K562 (cell line): ENCODE data around the gene OAT. TPM values are rescaled to one million over a fixed set of nuclear protein-coding genes. Genes with fewer than 3 reads are reported as not detected.

ENCODE experiments used
- ASH1L ChIP-seq: fragments of 450-650 bp; IDR thresholded peaks from 2 replicates; pipeline ENCODE4 v1.6.1; 2018; ENCODE audit warnings: borderline replicate concordance, mild to moderate bottlenecking, low read depth; ENCODE audit not compliant: partially characterized antibody
- BHLHE40 ChIP-seq: IDR thresholded peaks from 2 replicates; pipeline ENCODE4 v1.6.1; 2011; ENCODE audit warnings: low read length, improper control_type of control experiment
- CTBP1 ChIP-seq: fragments of 450-650 bp; IDR thresholded peaks from 2 replicates; pipeline ENCODE4 v1.6.1; 2016; ENCODE audit warnings: borderline replicate concordance
- EHMT2 ChIP-seq: fragments of 450-650 bp; IDR thresholded peaks from 2 replicates; pipeline ENCODE4 v1.6.1; 2018; ENCODE audit warnings: antibody characterized with exemption
- ETV6 ChIP-seq, 3 experiments: fragments of 150-350 bp in 1 of 3; sonication (generic) in 1 of 3; formaldehyde crosslinking in 1 of 3; IDR thresholded peaks; 2 replicates each; pipeline versions ENCODE4 v1.6.1 to v1.8.0; 2014 to 2022; ENCODE audit warnings: borderline replicate concordance in 2 of 3, low read depth in 2 of 3, antibody characterized with exemption in 1 of 3, low read length in 1 of 3, mild to moderate bottlenecking in 1 of 3, missing genetic modification reagents in 1 of 3
- MTA3 ChIP-seq: fragments of 450-650 bp; formaldehyde crosslinking; IDR thresholded peaks from 2 replicates; pipeline ENCODE4 v1.6.1; 2017; ENCODE audit warnings: mild to moderate bottlenecking, borderline replicate concordance
- POLR2AphosphoS5 ChIP-seq: IDR thresholded peaks from 2 replicates; pipeline ENCODE4 v1.6.1; 2011; ENCODE audit warnings: mild to moderate bottlenecking, low read depth, low read length, moderate library complexity; ENCODE audit not compliant: control insufficient read depth, insufficient read depth
- RBM25 ChIP-seq: fragments of 200-400 bp; formaldehyde crosslinking; IDR thresholded peaks from 2 replicates; pipeline ENCODE4 v1.6.1; 2018; ENCODE audit warnings: low read length, low read depth, moderate library complexity; ENCODE audit not compliant: severe bottlenecking
- SOX6 ChIP-seq: fragments of 450-650 bp; IDR thresholded peaks from 2 replicates; pipeline ENCODE4 v1.6.1; 2014; ENCODE audit warnings: mild to moderate bottlenecking
- TSC22D4 ChIP-seq: fragments of 450-650 bp; IDR thresholded peaks from 2 replicates; pipeline ENCODE4 v1.6.1; 2016; ENCODE audit warnings: missing genetic modification characterization, missing biosample characterization, control low read depth
- ZNF75A ChIP-seq: fragments of 450-650 bp; formaldehyde crosslinking; IDR thresholded peaks from 2 replicates; pipeline ENCODE4 v1.4.0; 2020; ENCODE audit warnings: mild to moderate bottlenecking
- ZNF79 ChIP-seq: fragments of 250-450 bp; sonication (Bioruptor Pico); IDR thresholded peaks from 2 replicates; pipeline ENCODE4 v1.4.0; 2020; ENCODE audit warnings: low read depth, mild to moderate bottlenecking, moderate library complexity
- polyA plus RNA-seq, 8 experiments: library from polyadenylated mRNA; depleted of rRNA in 4 of 8; stranded (reverse) in 5 of 8; unstranded in 3 of 8; fragments of >200 nt; fragmentation: Nextera tagmentation in 2 of 8; fragmentation: Illumina TruSeq in 1 of 8; extraction: Ambion mirVana in 2 of 8; extraction: Trizol in 1 of 8; gene quantifications; 2 replicates each; pipeline versions ENCODE4 v1.2.1 to v1.2.3, GENCODE V29; 2011 to 2014; ENCODE audit warnings: inconsistent platforms in 1 of 8, missing spikeins in 1 of 8
- total RNA-seq, 7 experiments: library from RNA; depleted of rRNA in 6 of 7; stranded (reverse); fragments of >200 nt in 6 of 7; fragmentation: Illumina TruSeq in 2 of 7; extraction: Trizol in 2 of 7; gene quantifications; 2 replicates each; pipeline versions ENCODE4 v1.2.1 to v1.2.3, GENCODE V29; 2011 to 2021; ENCODE audit warnings: low replicate concordance in 1 of 7
- TF ChIP-seq, protein P1 (sequence below), 2 experiments: IDR thresholded peaks; 2 replicates each; pipeline ENCODE4 v1.6.1; 2012; ENCODE audit warnings: improper control_type of control experiment in 2 of 2, low read depth in 2 of 2, low read length in 2 of 2, borderline replicate concordance in 1 of 2
- TF ChIP-seq, protein P2 (sequence below): sonication (generic); formaldehyde crosslinking; IDR thresholded peaks from 2 replicates; pipeline ENCODE4 v1.8.0; 2023; ENCODE audit warnings: missing genetic modification reagents, mild to moderate bottlenecking, borderline replicate concordance
- TF ChIP-seq, protein P3 (sequence below): fragments of 200-800 bp; sonication (Bioruptor generic); IDR thresholded peaks from 2 replicates; pipeline ENCODE4 v1.6.1; 2017; ENCODE audit warnings: missing genetic modification characterization, missing compliant biosample characterization
- TF ChIP-seq, protein P4 (sequence below): fragments of 450-650 bp; formaldehyde crosslinking; IDR thresholded peaks from 2 replicates; pipeline ENCODE4 v1.4.0; 2020; ENCODE audit warnings: mild to moderate bottlenecking, moderate library complexity

The OAT gene
- total and polyA plus RNA-seq, 9 of the 15 experiments (the other 6 are each of a cell fraction or from before 2014, with no cell fraction given) = 100 to 312 (median 163) TPM

DNA sequence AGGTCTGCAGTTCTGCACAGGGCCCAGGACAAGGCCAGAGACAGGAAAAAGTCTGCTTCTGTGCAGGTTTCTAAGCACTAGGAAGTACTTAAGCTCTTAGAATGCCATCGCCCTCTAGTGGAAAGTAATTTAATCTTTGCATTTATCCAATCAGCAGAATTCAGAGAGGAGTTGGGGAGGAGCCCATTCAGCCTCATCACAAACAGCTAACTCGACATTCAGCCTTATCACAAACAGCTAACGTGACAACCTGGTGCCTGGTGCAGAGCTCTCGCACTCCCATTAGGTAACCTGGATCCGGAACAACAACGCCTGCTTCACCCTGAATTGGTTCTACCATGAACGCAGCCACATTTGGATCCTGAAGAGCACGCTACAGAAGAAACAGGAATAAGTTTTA is 15.2 kb downstream of the OAT start (continued):
- TF ChIP-seq POLR2AphosphoS5 (no peak), CTBP1 (peak; percentile 32; the same call in 1 of the 2 replicates), SOX6 (no peak), ZNF75A (CRISPR knock-in tag) (no peak), BHLHE40 (peak; percentile 54), ETV6 (IDR thresholded peaks at IDR 0.05; ENCODE audit: borderline replicate concordance in 1 of 2, low read depth in 2 of 2, low read length in 1 of 2) (no peak), ETV6 (CRISPR knock-in tag; IDR thresholded peaks at IDR 0.05; ENCODE audit: borderline replicate concordance) (no peak), MTA3 (no peak), ASH1L (no peak), RBM25 (no peak), EHMT2 (no peak), ZNF79 (CRISPR knock-in tag) (no peak), TSC22D4 (tag) (no peak)
- TF ChIP-seq, protein P1, sequence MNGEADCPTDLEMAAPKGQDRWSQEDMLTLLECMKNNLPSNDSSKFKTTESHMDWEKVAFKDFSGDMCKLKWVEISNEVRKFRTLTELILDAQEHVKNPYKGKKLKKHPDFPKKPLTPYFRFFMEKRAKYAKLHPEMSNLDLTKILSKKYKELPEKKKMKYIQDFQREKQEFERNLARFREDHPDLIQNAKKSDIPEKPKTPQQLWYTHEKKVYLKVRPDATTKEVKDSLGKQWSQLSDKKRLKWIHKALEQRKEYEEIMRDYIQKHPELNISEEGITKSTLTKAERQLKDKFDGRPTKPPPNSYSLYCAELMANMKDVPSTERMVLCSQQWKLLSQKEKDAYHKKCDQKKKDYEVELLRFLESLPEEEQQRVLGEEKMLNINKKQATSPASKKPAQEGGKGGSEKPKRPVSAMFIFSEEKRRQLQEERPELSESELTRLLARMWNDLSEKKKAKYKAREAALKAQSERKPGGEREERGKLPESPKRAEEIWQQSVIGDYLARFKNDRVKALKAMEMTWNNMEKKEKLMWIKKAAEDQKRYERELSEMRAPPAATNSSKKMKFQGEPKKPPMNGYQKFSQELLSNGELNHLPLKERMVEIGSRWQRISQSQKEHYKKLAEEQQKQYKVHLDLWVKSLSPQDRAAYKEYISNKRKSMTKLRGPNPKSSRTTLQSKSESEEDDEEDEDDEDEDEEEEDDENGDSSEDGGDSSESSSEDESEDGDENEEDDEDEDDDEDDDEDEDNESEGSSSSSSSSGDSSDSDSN (IDR thresholded peaks at IDR 0.05; ENCODE audit: borderline replicate concordance in 1 of 2, low read depth in 2 of 2, low read length in 2 of 2) = no peak
- TF ChIP-seq, protein P2, sequence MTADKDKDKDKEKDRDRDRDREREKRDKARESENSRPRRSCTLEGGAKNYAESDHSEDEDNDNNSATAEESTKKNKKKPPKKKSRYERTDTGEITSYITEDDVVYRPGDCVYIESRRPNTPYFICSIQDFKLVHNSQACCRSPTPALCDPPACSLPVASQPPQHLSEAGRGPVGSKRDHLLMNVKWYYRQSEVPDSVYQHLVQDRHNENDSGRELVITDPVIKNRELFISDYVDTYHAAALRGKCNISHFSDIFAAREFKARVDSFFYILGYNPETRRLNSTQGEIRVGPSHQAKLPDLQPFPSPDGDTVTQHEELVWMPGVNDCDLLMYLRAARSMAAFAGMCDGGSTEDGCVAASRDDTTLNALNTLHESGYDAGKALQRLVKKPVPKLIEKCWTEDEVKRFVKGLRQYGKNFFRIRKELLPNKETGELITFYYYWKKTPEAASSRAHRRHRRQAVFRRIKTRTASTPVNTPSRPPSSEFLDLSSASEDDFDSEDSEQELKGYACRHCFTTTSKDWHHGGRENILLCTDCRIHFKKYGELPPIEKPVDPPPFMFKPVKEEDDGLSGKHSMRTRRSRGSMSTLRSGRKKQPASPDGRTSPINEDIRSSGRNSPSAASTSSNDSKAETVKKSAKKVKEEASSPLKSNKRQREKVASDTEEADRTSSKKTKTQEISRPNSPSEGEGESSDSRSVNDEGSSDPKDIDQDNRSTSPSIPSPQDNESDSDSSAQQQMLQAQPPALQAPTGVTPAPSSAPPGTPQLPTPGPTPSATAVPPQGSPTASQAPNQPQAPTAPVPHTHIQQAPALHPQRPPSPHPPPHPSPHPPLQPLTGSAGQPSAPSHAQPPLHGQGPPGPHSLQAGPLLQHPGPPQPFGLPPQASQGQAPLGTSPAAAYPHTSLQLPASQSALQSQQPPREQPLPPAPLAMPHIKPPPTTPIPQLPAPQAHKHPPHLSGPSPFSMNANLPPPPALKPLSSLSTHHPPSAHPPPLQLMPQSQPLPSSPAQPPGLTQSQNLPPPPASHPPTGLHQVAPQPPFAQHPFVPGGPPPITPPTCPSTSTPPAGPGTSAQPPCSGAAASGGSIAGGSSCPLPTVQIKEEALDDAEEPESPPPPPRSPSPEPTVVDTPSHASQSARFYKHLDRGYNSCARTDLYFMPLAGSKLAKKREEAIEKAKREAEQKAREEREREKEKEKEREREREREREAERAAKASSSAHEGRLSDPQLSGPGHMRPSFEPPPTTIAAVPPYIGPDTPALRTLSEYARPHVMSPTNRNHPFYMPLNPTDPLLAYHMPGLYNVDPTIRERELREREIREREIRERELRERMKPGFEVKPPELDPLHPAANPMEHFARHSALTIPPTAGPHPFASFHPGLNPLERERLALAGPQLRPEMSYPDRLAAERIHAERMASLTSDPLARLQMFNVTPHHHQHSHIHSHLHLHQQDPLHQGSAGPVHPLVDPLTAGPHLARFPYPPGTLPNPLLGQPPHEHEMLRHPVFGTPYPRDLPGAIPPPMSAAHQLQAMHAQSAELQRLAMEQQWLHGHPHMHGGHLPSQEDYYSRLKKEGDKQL (CRISPR knock-in tag) = no peak
- TF ChIP-seq, protein P3, sequence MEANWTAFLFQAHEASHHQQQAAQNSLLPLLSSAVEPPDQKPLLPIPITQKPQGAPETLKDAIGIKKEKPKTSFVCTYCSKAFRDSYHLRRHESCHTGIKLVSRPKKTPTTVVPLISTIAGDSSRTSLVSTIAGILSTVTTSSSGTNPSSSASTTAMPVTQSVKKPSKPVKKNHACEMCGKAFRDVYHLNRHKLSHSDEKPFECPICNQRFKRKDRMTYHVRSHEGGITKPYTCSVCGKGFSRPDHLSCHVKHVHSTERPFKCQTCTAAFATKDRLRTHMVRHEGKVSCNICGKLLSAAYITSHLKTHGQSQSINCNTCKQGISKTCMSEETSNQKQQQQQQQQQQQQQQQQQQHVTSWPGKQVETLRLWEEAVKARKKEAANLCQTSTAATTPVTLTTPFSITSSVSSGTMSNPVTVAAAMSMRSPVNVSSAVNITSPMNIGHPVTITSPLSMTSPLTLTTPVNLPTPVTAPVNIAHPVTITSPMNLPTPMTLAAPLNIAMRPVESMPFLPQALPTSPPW (CRISPR knock-in tag) = no peak
- TF ChIP-seq, protein P4, sequence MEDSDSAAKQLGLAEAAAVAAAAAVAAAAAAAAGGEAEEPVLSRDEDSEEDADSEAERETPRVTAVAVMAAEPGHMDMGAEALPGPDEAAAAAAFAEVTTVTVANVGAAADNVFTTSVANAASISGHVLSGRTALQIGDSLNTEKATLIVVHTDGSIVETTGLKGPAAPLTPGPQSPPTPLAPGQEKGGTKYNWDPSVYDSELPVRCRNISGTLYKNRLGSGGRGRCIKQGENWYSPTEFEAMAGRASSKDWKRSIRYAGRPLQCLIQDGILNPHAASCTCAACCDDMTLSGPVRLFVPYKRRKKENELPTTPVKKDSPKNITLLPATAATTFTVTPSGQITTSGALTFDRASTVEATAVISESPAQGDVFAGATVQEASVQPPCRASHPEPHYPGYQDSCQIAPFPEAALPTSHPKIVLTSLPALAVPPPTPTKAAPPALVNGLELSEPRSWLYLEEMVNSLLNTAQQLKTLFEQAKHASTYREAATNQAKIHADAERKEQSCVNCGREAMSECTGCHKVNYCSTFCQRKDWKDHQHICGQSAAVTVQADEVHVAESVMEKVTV = no peak
